NCI-H1436 (cell line): ENCODE results near the gene LANCL2.
"Not testable (repeated sequence)": the region's sequence is repeated elsewhere in the genome, so short reads cannot be mapped to it uniquely, and the experiment has no call there.

ENCODE experiments used
- DNase-seq: peaks from one replicate; lab custom pipeline; 2025; lab: John Stamatoyannopoulos, UW

LANCL2 gene

DNA sequence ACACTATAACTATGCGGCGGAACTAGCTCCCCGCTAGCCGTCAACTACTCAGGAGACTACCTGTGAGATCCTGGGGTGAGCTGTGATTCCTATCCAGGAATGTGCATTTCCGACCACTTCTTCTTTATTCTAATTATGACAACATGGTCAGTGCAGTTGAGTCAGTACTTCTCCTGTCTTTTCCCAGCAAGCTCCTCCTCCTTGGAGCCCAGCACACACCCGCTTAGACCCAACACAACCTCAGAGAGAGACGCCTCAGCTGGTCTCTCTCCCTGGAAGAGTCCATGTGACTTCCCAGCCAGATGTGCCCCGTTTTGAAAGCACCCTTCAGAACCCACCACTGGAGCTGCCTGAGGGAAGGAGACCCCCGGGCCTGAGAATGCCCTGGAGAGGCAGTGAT, 106.5 kb downstream of the LANCL2 start:
- DNase-seq = not testable (repeated sequence)

- DNase-seq = not testable (repeated sequence)
These were observed 107.3 kb downstream of the LANCL2 start for GRCh38 chr7:55472406-55472805.

GRCh38 chr7:55472928-55473725, 108.0 kb downstream of the LANCL2 start:
- DNase-seq = no peak

GRCh38 chr7:55473932-55474331, 108.8 kb downstream of the LANCL2 start:
- no peak for DNase-seq

DNA sequence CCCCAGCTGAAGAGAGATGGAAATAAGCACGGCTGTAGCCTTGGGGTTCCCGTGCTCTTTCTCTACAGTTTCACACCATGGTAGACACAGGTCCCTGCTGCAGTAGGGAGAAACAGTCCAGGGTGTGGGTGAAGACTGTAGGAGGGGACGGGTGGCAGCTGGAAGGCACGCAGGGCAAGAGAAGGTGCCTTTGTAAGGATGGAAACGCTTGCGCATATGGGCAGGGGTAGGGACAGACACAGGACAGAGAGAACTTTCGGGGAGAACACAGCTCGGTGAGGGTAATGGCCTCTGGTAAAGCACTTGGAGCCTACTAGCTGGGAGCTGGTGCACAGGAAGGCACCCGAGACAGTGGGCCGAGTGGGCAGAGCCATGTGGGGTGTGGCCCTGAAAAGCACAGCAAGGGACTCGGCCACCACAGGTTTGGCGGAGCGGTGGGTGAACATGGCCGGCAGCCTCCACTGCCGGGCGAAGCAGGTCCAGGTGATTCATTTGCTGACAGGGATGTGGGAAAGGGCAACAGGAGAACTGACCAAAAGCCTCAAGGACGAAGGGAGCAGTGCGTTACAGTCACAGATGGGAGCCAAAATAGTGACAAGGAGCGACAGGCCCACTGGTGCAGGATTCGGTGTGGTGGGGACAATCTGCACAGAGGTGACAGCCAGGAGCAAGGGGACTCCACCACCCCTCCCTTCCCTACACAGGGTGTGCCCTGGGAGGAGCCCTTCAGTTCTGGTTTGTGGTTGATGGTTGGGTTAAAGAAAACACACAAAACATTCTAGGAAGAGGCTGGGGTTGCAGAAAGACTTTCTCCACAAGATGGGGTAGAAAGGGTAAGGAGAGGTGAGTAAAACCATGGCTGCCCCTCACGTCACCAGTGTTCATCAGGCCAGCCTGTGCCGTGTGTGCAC, 110.1 kb downstream of the LANCL2 start:
- DNase-seq = no peak

DNA sequence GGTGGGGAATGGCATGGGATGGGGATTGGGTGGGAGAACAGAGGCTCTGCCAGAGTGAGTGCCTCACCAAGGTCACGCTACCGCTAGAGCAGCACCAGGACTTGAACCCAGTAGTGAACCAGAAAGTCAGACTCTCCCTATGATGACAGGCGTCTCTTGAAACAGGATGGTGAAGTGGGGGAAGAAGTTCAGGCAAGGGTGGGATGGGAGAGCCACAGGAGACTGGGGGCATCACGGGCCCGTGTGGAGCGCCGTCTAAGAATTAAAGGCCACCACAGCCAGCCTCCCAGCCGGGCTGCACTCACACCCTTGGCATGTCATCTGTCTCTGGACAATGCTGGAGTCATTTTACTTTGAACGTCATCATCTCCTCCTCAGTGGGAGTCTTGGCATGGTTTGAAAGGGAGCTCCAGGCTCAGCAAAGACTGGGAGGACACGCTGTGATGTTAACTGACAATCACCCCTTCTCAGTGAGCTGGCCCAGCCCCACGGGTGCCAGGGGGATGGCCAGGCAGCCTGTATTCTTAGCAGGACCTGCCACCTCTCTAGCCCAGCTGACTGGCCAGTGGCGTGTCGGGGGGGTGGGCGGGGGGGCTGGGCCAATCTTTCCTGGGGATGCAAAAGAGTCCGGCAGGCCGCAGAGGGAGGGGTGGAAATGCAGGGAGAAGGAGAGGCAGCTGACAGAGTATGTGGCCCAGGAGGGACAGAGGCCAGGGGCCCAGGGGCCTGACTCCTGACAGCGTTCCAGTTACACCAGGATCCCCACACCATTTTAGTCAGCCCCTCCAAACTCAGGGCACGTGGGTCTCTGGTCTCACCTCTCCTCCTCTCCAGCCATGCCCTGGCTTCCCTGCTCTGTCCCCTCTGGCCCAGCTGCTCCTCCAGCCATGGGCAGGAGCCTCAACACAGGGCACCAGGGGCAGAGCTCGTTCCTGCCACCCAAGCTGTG, 111.0 kb downstream of the LANCL2 start:
- no peak for DNase-seq

- no peak for DNase-seq
These were observed 112.0 kb downstream of the LANCL2 start for GRCh38 chr7:55476852-55477780.

- no peak for DNase-seq
These were observed 112.7 kb downstream of the LANCL2 start for GRCh38 chr7:55477781-55478374.

DNA sequence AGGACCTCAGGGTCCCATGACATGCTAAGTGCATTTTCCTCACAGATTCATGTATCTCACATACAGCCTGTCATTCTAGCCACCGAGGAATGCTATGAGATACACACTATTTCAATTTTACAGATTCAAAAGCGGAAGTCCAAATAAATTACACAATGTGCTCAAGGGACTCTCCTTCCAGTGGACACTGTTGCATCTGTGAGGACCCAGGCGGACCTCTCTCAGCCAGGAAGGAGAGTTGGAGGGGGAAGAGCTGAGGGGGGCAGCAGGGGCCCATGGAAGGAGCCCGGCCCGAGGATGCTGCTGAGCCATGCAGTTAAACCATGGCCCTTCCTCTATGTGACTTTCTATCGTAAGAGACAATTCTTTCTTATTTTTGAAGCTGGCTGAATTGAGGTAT, 113.6 kb downstream of the LANCL2 start:
- DNase-seq = no peak

GRCh38 chr7:55481155-55481554, 116.0 kb downstream of the LANCL2 start:
- DNase-seq = no peak

GRCh38 chr7:55483046-55483445, 117.9 kb downstream of the LANCL2 start:
- DNase-seq = peak; percentile 18
